GM19467 (cell line): ENCODE measurements around the gene ULBP1.
"Not testable (repeated sequence)": the region's sequence is repeated elsewhere in the genome, so short reads cannot be mapped to it uniquely, and the experiment has no call there.

Source experiments
- ATAC-seq: cut with Tn5 transposase; IDR thresholded peaks from one replicate; pipeline ENCODE4 v1.9.1; 2021; ENCODE audit warnings: mild to moderate bottlenecking, moderate library complexity; ENCODE audit not compliant: unreplicated experiment

Gene ULBP1

GRCh38 chr6:150003599-150003998 is 39.9 kb downstream of the ULBP1 start:
- ATAC-seq, result not testable (repeated sequence)

GRCh38 chr6:150004101-150004782 is 40.5 kb downstream of the ULBP1 start:
- no peak for ATAC-seq

GRCh38 chr6:150004783-150005717 is 41.3 kb downstream of the ULBP1 start:
- peak; percentile 77 for ATAC-seq

DNA sequence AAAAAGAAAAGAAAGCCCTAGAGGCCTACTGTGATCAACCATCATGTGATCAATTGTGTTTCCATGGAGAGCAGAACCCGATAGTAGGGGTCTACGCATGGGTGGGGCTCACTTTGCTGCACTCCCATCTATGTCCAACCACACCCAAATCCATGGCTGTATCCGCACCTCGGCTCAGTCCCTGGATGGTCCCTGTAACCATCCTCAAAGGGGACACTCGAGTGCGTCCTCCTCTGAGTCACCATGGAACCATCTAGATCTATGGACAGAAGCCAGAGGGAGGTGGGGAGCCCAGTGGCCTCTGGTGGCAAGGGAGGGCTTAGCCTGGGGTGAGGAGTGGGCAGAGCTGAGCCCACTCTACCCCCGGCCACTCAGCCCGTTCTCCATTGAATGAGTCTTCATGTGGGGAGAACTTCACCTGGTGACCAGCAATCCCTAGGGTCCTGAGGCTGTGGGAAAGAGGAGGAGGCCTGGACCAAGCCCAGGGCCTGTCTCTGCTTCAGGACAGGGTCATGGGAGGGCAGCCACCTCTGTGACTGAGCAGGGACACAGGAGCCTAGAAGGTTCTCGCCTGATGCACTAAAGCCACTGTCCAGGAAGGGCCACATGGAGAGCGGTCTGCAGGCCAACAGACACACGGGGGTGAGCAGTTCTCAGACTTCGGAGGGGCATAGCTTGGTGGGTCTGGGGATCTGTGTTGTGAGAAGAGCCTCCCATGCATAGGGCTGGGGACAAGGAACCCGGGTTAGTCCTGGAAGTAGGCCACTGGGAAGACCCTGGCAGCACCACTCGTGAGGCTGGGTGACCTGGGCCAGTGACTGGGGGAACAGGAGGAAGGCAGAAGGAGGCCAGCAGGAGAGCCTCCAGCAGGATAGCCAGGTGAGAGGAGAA is 42.3 kb downstream of the ULBP1 start:
- no peak for ATAC-seq

GRCh38 chr6:150006961-150007464 is 43.3 kb downstream of the ULBP1 start:
- no peak for ATAC-seq

GRCh38 chr6:150008588-150008987 is 44.8 kb downstream of the ULBP1 start:
- no peak for ATAC-seq

DNA sequence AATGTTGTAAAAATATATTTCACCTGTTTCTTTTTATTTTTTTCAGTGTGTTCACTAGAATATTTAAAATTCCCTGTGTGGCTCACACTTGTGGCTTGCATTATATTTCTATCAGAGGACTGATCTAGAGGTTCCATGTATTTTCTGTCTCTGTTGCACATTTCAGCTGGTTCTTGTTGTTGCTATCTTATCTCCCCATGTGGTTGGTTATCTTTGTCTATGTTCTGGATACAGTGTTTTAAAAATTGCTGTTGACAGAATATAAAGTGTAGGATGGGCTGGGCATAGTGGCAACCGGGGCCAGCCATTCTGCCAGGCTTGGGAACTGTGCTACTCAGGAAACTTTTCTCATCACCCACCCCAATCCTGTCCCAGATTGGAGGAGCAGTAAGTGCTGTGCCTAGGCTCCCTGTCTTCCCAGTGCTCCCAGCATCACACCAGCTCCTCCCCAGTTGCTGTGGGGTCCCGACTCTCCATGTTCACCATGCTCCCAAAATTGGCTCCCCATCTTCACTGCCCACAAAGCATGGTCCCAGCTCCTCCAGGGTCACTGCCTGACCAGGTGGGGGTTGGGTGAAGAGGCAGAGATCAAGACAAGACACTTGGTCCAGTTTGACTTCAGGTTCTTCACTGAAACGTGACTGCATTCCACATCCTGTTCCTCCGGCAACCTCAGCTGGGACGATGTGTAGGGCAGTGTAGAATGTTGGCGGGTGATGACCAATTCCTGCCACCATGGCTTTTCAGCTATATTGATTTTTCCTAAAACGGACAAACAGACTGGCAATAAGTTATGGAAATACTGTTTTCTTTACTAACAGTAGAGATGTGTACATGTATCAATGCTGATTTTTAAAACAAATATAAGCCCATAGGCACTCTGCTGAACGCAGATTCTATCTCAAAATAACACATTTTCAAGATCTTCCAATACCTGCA is 49.4 kb downstream of the ULBP1 start:
- not testable (repeated sequence) for ATAC-seq

GRCh38 chr6:150013785-150014622 is 50.3 kb downstream of the ULBP1 start:
- not testable (repeated sequence) for ATAC-seq

GRCh38 chr6:150014623-150015280 is 51.0 kb downstream of the ULBP1 start:
- ATAC-seq, result not testable (repeated sequence)

DNA sequence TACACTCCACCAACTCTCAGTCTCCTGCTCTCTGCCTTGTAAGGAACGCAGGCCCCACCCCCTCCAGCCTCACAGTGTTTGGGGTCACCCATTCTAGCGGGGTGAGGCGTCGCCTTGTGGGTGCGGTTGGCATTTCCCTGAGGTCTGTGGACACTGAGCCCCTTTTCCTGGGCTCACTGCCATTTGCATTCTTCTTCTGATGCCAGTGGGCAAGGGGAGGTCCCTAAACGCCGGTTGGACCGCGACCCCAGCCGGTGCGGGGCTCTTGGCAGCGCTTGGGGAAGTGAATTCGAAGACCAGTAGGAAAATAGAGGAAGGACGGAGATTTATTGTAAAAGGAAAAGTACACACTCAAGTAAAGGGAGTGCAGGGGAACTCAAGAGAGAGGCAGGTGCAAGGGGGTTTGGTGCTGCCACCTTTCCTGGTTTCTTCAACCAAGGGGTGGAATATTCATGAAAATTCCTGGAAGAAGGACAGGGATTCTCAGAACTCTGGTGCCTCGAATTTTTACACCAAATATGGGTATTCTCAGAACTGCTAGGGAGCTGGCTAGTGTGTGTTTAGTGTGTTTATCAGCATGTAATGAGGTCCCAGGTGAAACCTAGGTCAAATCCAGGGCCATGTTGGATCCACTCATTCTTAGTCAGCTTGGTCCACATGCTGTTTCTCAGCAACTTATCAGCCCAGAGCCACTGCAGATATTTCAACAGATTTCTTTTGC is 51.7 kb downstream of the ULBP1 start:
- not testable (repeated sequence) for ATAC-seq

DNA sequence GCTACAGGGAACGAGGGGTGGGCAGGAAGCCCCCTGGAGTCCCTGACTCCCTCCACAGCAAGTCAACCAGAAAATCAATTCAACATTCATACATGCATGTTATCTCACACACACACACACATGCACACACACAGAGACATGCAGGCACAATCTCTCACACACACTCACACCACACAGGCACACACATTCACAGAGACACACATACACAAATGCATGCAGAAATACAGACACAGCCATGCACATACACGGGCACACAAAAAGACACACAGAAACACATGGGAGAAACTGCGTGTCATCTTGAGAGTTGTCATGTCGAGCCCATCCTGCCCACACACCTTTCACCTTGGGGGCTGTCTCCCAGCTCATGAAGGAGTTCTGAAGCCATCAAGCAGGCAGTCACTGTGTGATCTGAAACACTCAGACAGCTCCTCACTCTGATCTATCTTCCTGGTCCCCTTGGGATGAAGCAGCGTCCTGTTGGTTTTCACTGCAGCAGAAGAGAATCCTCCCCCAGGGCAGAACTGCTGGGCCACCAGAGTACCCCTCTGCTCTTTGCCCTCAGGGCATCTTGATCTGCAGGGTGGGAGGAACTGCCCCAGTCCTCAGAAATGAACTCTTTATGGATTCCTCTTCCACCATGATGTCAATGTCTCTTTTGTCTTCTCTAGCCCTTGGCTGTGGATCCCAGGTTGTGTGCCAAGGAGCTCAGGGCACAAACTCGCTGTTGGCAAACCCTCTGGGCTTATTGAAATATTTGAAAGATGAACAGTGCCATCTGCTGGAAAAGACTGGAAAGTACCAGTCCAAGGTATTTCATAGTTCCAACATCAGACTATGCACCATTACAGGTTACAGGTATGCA is 52.8 kb downstream of the ULBP1 start:
- ATAC-seq, result peak; percentile 58

GRCh38 chr6:150017186-150017521 is 53.4 kb downstream of the ULBP1 start:
- ATAC-seq, result not testable (repeated sequence)

DNA sequence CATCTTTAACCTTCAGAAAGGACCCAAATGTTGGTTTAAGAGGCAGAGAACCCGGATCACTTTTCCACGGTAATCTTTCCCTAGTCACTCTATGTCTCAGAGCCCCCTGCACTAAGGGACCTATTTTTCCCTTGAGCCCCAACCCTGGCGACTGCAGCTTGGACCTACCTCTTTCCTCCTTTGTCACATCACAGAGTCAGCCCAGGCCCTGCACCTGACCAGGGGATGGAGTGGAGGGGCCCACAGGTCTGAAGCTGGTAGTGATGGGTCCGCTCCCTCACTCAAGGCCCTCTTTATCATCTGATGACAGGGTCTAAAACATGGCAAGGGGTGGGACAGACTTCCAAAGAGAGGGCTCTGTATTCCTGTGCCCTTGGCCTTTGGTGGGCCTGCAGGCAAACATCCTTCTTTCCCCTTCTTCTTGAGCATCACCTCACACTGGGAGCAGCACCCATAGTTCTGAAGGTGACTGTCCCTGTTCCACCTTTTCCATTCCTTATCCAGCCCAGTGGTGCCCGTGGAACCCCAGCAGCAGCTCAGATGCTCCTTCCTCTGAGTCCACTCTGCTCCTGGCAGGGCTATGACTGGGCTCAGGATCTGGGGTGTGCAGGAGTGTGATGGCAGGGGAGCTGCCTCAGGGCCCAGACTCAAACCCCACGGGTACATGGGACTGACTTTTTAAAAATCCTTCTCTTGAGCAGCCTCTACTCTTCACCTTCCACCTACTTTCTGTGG is 55.3 kb downstream of the ULBP1 start:
- no peak for ATAC-seq

- ATAC-seq, result not testable (repeated sequence)
These were observed 58.1 kb downstream of the ULBP1 start for GRCh38 chr6:150021870-150022269.
